ENCODE results near the gene KRTAP2-2. TPM values are rescaled to one million over a fixed set of nuclear protein-coding genes. Genes with fewer than 3 reads are reported as not detected.
"Not testable (repeated sequence)": the region's sequence is repeated elsewhere in the genome, so short reads cannot be mapped to it uniquely, and the experiment has no call there.

The KRTAP2-2 gene
- total RNA-seq, 1 donor from 2014 or later, result not detected

- no peak for DNase-seq
These were observed 9.3 kb upstream of the KRTAP2-2 start for GRCh38 chr17:41064301-41064700.

- DNase-seq, result no peak
These were observed 8.4 kb upstream of the KRTAP2-2 start for GRCh38 chr17:41063449-41063848.

GRCh38 chr17:41061964-41062363 is 6.9 kb upstream of the KRTAP2-2 start:
- no peak for DNase-seq

- peak; percentile 32 for DNase-seq
These were observed 5.1 kb upstream of the KRTAP2-2 start, which contains the start of gene KRTAP2-3 for GRCh38 chr17:41060052-41060604. KRTAP2-3 (minus strand) TSS chr17:41060114; CDS start chr17:41060050, 64 bp downstream.

- DNase-seq, result not testable (repeated sequence)
These were observed 4.4 kb upstream of the KRTAP2-2 start for GRCh38 chr17:41059276-41060051.

DNA sequence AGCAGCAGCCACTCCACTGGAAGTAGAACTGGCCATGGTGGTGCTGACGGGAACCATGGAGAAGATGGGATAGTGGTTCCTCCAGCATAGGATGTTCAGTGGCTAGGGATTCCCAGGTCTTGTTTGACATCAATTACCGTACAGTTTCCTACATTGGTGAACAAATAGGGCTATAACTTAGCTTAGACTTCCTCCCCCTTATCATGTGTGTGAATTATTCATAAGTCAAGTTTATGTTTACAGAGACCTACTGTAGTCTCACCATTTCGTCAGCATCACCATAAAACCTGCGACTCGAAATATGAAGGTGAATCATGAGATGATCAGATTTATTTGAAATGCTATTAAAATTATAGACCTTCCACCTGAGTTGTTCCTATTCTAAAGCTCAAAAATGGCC is 3.7 kb upstream of the KRTAP2-2 start:
- no peak for DNase-seq

DNA sequence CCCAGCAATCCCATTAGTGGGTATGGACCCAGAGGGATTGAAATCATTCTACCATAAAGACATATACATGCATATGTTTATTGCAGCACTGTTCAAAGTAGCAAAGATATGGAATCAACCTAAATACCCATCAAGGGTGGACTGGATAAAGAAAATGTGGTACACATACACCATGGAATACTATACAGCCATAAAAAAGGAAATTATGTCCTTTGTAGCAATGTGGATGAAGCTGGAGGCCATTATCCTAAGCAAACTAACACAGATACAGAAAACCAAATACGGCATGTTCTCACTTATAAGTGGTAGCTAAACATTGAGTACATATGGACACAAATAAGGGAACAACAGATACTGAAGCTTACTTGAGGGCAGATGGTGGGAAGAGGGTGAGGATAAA is 2.5 kb upstream of the KRTAP2-2 start:
- DNase-seq, result no peak

DNA sequence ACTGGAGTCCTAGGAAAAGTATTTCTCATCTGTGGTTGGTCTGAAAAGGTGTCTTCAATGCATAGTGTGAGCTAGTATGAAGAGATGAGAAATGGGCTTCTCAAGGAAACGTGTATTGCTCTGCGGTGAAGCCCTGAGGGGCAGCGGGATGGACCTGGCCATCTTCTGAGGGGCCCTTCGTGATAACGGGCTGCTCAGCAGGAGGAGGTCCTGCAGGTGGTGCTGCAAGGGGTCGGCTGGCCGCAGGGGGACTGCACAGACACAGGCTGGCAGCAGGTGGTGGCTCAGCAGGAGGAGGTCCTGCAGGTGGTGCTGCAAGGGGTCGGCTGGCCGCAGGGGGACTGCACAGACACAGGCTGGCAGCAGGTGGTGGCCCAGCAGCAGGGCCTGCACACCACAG is 474 bp downstream of the KRTAP2-2 start:
- DNase-seq, result not testable (repeated sequence)

DNA sequence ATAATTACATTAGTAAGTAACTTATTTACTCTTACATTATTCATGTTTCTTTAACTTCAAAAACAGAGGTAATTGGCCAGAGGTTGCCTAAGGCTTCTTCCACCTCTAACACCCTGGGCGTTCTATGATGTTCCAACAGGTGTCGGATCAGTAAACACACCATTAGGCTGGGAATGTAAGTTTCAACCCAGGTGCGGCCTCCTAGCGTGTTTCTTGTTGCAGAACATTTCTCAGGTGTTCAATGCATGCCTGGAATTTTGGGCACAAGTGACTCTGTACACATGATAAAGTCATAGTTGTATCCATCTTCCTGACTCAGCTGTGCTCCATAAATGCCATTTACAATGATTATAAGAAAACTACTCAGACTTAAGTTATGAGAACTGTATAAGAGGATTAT is 1.0 kb downstream of the KRTAP2-2 start:
- no peak for DNase-seq

DNA sequence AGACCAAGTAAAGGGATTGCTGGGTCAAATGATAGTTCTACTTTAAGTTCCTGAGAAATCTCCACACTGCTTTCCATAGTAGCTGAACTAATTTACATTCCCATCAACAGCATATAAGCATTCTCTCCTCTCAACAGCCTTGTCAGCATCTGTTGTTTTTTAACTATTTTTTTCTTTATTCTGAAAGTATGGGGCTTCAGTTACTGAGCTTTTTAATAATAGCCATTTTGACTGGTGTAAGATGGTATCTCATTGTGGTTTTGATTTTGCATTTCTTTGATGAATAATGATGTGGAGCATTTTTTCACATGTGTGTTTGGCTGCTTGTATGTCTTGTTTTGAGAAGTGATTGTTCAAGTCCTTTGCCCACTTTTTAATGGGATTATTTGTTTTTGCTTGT is 2.5 kb downstream of the KRTAP2-2 start:
- DNase-seq, result no peak

- peak; percentile 5 for DNase-seq
These were observed 5.9 kb downstream of the KRTAP2-2 start for GRCh38 chr17:41049110-41049509.

DNA sequence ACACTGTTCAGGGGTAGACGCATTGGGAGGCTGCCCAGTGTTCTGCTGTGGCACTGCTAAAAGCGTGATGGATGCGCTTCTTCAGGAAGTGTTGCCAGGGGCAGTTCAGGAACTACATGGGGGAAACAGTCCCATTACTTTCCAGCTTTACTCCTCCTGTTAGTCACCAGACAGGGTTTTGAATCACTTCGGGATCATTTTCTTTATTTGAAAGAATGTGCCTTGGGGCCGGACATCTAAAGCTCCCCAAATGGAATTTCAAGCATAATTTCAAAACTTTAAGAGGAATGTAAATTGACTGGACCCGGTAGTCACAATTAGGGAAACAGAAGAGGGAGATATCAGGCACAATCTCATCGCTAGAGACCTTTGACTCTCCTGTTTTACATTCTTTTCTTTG is 6.6 kb downstream of the KRTAP2-2 start:
- no peak for DNase-seq

GRCh38 chr17:41046735-41047465 is 8.1 kb downstream of the KRTAP2-2 start, which contains the start of gene KRTAP2-1:
KRTAP2-1 (minus strand) TSS chr17:41047316; CDS start chr17:41047267, 49 bp downstream.
- DNase-seq, result not testable (repeated sequence)

DNA sequence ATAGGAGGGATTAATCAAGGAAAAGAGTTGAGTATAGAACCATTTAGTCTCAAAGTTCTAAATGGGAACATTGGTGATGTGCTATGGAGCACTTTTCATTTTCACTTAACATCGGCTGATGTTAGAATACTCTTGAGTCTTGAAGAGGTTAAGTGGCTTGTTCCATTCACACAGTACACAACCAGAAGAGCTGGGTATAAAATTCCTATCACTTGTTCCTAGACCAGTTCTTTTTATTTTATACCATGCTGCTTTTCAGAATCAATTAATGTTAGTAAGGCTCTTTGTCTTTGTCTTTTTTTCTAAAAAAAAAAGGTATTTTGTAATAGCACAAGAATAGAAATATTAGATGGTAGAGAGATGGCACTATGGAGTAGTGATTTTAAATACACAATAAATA is 12.1 kb downstream of the KRTAP2-2 start:
- DNase-seq, result no peak

- not testable (repeated sequence) for DNase-seq
These were observed 14.1 kb downstream of the KRTAP2-2 start, which contains the start of gene KRTAP1-1 for GRCh38 chr17:41040783-41041571. KRTAP1-1 (minus strand) TSS chr17:41041450; CDS start chr17:41041397, 53 bp downstream.

DNA sequence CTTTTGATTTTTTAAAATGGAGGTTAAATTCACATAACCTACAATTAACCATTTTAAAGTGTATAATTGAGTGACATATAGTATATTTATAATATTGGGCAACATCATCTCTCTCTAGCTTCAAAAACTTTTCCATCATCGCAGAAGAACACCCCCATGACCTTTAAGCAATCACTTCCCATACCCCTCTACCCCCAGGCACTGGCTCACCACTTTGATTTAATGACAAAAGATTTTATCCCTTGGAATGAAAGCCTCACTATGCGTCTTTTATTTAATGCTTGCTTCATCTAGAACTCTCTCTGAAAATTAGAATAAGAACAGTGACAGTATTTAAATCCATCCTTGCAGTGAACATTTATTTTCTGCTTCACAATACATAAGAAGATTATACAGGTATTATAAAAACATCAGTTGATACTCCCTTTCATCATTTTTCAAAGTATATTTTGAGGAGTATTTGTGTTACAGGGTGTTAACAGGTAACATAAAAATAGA is 17.1 kb downstream of the KRTAP2-2 start:
- no peak for DNase-seq

DNA sequence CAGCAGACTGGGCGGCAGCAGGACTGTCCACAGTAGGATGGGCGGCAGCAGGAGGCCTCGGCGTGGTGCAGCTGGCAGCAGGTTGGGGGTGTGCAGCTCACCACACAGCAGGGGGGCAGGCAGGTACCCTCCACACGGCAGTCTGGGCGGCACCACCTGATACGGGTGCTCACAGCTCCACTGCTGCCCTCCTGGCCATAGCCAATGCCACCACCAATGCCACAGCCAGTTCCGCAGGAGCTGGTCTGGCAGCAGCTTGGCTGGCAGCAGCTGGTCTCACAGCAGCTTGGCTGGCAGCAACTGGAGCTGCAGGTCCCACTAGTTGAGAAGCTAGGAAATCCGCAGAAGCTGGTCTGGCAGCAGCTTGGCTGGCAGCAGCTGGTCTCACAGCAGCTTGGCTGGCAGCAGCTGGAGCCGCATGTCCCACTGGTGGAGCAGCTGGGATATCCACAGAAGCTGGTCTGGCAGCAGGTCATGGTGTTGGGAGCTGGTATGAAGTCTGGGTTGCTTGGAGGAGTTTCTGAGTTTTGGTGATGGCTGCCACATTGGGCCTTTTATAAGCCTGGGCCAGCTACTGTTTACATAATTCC is 20.6 kb downstream of the KRTAP2-2 start, which contains the start of gene KRTAP1-3:
TSS of gene KRTAP1-3 (minus strand) at position 529 of the 590 bp plus-strand sequence. CDS start at position 476, 53 bp downstream.
- DNase-seq, result not testable (repeated sequence)

- no peak for DNase-seq
These were observed 25.3 kb downstream of the KRTAP2-2 start, which contains the start of gene KRTAP1-4 for GRCh38 chr17:41029633-41030245. KRTAP1-4 (minus strand) TSS chr17:41030195; CDS start chr17:41030078, 117 bp downstream.

DNA sequence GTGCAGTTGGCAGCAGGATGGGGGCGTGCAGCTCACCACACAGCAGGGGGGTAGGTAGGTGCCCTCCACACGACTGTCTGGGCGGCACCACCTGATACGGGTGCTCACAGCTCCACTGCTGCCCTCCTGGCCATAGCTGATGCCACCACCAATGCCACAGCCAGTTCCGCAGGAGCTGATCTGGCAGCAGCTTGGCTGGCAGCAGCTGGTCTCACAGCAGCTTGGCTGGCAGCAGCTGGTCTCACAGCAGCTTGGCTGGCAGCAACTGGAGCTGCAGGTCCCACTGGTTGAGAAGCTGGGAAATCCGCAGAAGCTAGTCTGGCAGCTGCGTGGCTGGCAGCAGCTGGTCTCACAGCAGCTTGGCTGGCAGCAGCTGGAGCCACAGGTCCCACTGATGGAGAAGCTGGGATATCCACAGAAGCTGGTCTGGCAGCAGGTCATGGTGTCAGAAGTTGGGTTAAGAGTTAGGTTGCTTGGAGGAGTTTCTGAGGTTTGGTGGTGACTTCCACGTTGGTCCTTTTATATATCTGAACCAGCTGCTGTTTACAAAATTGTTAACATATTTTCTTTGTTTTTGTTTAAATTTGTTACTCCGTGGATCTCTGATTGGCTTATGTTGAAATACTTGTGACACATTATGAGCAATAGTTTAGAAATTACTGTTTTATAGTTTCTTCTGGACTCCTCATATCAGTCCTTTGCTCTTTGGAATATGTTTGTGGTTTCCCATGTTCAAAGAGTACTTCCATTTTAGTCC is 28.1 kb downstream of the KRTAP2-2 start, which contains the start of gene KRTAP1-5:
TSS of gene KRTAP1-5 (minus strand) at position 494 of the 757 bp plus-strand sequence. CDS start at position 441, 53 bp downstream.
- DNase-seq, result no peak

- DNase-seq, result no peak
These were observed 30.3 kb downstream of the KRTAP2-2 start for GRCh38 chr17:41024697-41025096.

Measured in dermis blood vessel endothelial cell (primary cell).